Calu3 (cell line): ENCODE data around the gene XYLT2. TPM values are rescaled to one million over a fixed set of nuclear protein-coding genes. Genes with fewer than 3 reads are reported as not detected.
A peak's percentile ranks its signal among the peaks of the same experiment; 100 is the strongest.
"Not testable (repeated sequence)": the region's sequence is repeated elsewhere in the genome, so short reads cannot be mapped to it uniquely, and the experiment has no call there.

Source experiments
- Bru-seq: library from RNA; stranded (reverse); fragments of 400-500 nt; gene quantifications from one replicate; lab custom pipeline; 2021; lab: Mats Ljungman, UMichigan
- BruChase-seq, 2 experiments: library from RNA; stranded (reverse); fragments of 400-500 nt; gene quantifications; one replicate each; lab custom pipeline; 2021; lab: Mats Ljungman, UMichigan
- BruUV-seq: library from RNA; stranded (reverse); fragments of 400-500 nt; replicated peaks from 2 replicates; lab custom pipeline; 2021; lab: Mats Ljungman, UMichigan
- CTCF ChIA-PET: fragments of 300-600 bp; sonication (Branson Sonifier 250); formaldehyde crosslinking; loops from one replicate; lab custom pipeline; 2022; ENCODE audit warnings: antibody characterized with exemption; lab: Charles Lee
- DNase-seq: peaks from one replicate; pipeline ENCODE4 v3.0.0; 2022
- H3K27ac Mint-ChIP-seq: one replicate; pipeline ENCODE4 v1.8.0; 2022; ENCODE audit warnings: mixed read lengths; ENCODE audit not compliant: unreplicated experiment
- H3K27me3 Mint-ChIP-seq: one replicate; pipeline ENCODE4 v1.8.0; 2022; ENCODE audit warnings: mixed read lengths; ENCODE audit not compliant: unreplicated experiment
- H3K36me3 Mint-ChIP-seq: one replicate; pipeline ENCODE4 v1.8.0; 2022; ENCODE audit warnings: mild to moderate bottlenecking, moderate library complexity, mixed read lengths; ENCODE audit not compliant: insufficient read depth, unreplicated experiment
- H3K4me1 Mint-ChIP-seq: one replicate; pipeline ENCODE4 v1.8.0; 2022; ENCODE audit warnings: mild to moderate bottlenecking, low read depth, mixed read lengths; ENCODE audit not compliant: unreplicated experiment
- H3K4me3 Mint-ChIP-seq: one replicate; pipeline ENCODE4 v1.8.0; 2022; ENCODE audit warnings: mild to moderate bottlenecking, low read depth, moderate library complexity, mixed read lengths; ENCODE audit not compliant: unreplicated experiment
- H3K9me3 Mint-ChIP-seq: one replicate; pipeline ENCODE4 v1.8.0; 2022; ENCODE audit warnings: low read depth, mixed read lengths; ENCODE audit not compliant: unreplicated experiment
- intact Hi-C: fragments of 100-400 bp; cut with micrococcal nuclease; formaldehyde crosslinking; loops from one replicate; pipeline ENCODE4 v1.10.0; 2022; ENCODE audit not compliant: unreplicated experiment
- long read RNA-seq: library from polyadenylated mRNA; stranded (forward); transcript quantifications from one replicate; pipeline ENCODE4 v2.0.0, GENCODE V29; 2022
- total RNA-seq: library from RNA; stranded (reverse); gene quantifications from 2 replicates; pipeline ENCODE4 v1.2.3, GENCODE V29; 2022
- TF ChIP-seq, protein P1 (sequence below): fragments of 200-600 bp; IDR thresholded peaks from one replicate; pipeline ENCODE4 v1.8.0; 2022; ENCODE audit warnings: antibody characterized with exemption; ENCODE audit not compliant: unreplicated experiment

Gene XYLT2
- total RNA-seq (44.3 and 49.3 TPM in 2 replicates), Bru-seq, nascent RNA (percentile 58 among the genes with signal in this experiment), BruChase-seq, experiment 1, labeled RNA remaining after a 6-hour chase (percentile 75 among the genes with signal in this experiment), BruChase-seq, experiment 2, labeled RNA remaining after a 2-hour chase (percentile 71 among the genes with signal in this experiment)
- long read RNA-seq, transcript XYLT2-206 (1 exons, 2,174 nt) = minor isoform, 5 of 45 reads
- long read RNA-seq, transcript XYLT2-201 (11 exons, 3,507 nt) = major isoform, 29 of 45 reads
- long read RNA-seq, partial matches to known transcripts = 4 of 45 reads
- long read RNA-seq, other reads (novel, unspliced or antisense) = 7 of 45 reads

DNA sequence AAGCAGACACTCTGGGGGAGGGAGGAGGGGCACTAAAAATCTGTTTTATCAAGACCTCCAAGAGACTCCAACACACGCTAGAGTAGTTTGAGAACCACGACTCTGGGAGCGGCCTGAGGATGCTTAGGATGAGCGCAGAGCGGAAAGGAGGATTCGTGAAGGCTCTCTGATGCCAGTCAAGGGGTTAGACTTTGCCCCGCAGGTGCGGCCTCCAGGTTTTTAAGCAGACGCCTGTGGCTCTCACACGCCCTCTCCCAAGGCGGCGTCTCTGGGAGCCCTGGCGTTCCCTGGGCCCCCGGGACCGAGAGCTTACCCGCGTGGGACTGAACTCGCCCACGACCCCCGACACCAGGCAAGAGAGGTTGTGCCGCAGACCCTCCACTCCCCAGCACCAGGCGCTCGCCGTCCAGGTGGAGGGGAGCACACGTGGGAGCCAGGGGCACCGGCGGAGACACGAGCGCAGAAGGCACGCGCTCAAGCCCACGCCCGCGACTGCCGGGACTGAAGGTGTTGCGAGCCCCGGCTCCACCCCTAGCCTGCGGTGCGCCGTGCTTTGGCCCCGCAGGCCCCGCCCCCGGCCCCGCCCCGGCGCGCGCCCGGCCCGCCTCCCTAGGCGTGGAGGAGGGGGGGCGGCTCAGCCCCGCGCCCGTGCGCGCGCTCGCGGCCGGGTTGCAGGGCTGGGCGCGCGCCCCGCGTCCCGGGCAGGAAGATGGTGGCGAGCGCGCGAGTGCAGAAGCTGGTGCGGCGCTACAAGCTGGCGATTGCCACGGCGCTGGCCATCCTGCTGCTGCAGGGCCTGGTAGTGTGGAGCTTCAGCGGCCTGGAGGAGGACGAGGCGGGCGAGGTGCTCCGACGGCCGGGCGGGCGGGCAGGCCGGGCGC lies at the start of gene XYLT2:
TSS of gene XYLT2 (plus strand) at position 695 of the 881 bp plus-strand sequence. CDS start at position 710, 15 bp downstream.
- CTCF ChIA-PET = interaction anchor here (0.7 to 1.7 kb wide), 4 partner anchors 16 to 254 kb away, joined by 3 to 9 read pairs (median 4); partner anchors contain the start of gene LRRC59
- BruUV-seq = no TSS peak
- peak within 1 kb of the TSS; percentile 91 for H3K4me3 Mint-ChIP-seq

DNA sequence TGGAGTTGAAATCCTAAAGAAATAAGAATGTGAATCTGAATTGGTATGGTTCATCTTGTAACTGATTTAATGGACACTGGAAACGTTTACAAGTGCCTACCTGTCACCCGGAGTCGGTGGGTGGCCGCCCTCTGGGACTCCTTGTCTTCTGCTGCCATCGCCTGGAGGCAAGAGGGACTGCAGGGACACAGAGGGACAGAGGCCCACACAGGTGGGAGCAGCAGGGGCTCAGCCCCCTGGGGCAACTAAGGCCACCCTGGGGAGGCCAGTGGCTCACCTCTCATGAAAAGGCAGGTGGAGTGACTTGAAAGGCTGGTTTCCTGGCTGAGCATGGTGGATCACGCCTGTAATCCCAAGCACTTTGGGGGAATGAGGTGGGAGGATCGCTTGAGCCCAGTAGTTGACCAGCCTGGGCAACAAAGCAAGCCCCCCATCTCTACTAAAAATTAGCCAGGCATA lies 48.5 kb upstream of the XYLT2 start:
- CTCF ChIA-PET = interaction anchor here (0.6 to 6.7 kb wide), 7 partner anchors 20 to 246 kb away, joined by 3 to 90 read pairs (median 5); partner anchors contain the start of genes COL1A1 and TMEM92
- no peaks in the 10 kb centered on the region for H3K9me3 Mint-ChIP-seq
- no peaks in the 10 kb centered on the region for H3K36me3 Mint-ChIP-seq
- no peaks in the 10 kb centered on the region for H3K4me1 Mint-ChIP-seq
- no peak overlapping the region for H3K4me3 Mint-ChIP-seq
- TF ChIP-seq, protein P1, sequence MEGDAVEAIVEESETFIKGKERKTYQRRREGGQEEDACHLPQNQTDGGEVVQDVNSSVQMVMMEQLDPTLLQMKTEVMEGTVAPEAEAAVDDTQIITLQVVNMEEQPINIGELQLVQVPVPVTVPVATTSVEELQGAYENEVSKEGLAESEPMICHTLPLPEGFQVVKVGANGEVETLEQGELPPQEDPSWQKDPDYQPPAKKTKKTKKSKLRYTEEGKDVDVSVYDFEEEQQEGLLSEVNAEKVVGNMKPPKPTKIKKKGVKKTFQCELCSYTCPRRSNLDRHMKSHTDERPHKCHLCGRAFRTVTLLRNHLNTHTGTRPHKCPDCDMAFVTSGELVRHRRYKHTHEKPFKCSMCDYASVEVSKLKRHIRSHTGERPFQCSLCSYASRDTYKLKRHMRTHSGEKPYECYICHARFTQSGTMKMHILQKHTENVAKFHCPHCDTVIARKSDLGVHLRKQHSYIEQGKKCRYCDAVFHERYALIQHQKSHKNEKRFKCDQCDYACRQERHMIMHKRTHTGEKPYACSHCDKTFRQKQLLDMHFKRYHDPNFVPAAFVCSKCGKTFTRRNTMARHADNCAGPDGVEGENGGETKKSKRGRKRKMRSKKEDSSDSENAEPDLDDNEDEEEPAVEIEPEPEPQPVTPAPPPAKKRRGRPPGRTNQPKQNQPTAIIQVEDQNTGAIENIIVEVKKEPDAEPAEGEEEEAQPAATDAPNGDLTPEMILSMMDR = peak; percentile 99
- H3K27ac Mint-ChIP-seq = no peak overlapping the region
- H3K27me3 Mint-ChIP-seq = peaks cover 27% of the 10 kb centered on the region
- no TSS peak for BruUV-seq
- peak; percentile 94 for DNase-seq
- intact Hi-C loops = loop anchor here (1.0 to 2.0 kb wide), 3 partner anchors 25 to 203 kb away; partner anchors contain the start of gene PDK2

More for the DNA sequence above, at the start of gene XYLT2:
- H3K4me1 Mint-ChIP-seq = peaks cover 21% of the 10 kb centered on the region
- TF ChIP-seq, protein P1 = no peak
- H3K36me3 Mint-ChIP-seq = peaks cover 35% of the 10 kb centered on the region
- intact Hi-C loops = no loop called here
- no peaks in the 10 kb centered on the region for H3K27me3 Mint-ChIP-seq
- H3K9me3 Mint-ChIP-seq = no peaks in the 10 kb centered on the region
- peak; percentile 98 for DNase-seq
- peak within 1 kb of the TSS; percentile 46 for H3K27ac Mint-ChIP-seq

DNA sequence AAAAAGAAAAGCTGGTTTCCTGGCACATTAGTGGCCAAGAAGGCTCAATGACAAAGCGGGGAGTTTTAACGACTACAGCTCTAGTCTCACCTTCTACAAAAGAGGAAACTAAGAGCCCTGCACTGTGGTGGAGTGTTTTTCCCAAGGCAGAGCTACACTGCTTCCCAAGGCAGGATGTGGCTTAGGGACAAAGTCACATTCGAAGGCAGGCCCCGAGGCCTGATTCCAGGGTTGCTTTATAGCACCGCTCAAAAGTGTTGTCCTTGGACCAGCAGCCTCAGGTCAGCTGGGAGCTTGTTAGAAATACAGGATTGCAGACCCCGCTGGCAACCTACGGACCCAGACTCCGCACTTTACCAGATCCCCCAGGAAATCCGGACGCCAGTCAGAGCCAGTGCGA lies 47.9 kb upstream of the XYLT2 start:
- no peak overlapping the region for H3K27ac Mint-ChIP-seq
- TF ChIP-seq, protein P1 = no peak
- H3K36me3 Mint-ChIP-seq = no peaks in the 10 kb centered on the region
- CTCF ChIA-PET = interaction anchor here (0.6 to 6.7 kb wide), 10 partner anchors 11 to 204 kb away, joined by 3 to 90 read pairs (median 4); partner anchors contain the start of genes COL1A1 and TMEM92
- peaks cover 33% of the 10 kb centered on the region for H3K27me3 Mint-ChIP-seq
- intact Hi-C loops = no loop called here
- H3K9me3 Mint-ChIP-seq = no peaks in the 10 kb centered on the region
- no peaks in the 10 kb centered on the region for H3K4me1 Mint-ChIP-seq
- no peak for DNase-seq
- no TSS peak for BruUV-seq
- no peak overlapping the region for H3K4me3 Mint-ChIP-seq

DNA sequence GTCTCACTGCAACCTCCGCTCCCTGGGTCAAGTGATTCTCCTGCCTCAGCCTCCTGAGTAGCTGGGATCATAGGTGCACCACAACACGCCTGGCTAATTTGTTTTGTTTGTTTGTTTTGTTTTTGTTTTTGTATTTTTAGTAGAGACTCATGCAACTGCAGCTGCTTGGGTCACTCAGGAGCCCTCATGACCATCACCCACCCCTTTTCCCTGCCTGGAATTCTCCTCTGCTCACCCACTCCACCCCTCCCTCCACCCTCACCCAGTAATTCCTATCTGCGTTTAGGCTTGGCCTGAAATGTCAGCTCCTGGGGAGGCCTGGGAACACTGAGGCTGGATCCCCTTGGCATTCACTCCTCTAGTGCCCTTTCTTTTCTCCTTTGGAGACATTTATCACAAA lies 46.1 kb upstream of the XYLT2 start:
- TF ChIP-seq, protein P1 = no peak
- no peaks in the 10 kb centered on the region for H3K9me3 Mint-ChIP-seq
- intact Hi-C loops = no loop called here

DNA sequence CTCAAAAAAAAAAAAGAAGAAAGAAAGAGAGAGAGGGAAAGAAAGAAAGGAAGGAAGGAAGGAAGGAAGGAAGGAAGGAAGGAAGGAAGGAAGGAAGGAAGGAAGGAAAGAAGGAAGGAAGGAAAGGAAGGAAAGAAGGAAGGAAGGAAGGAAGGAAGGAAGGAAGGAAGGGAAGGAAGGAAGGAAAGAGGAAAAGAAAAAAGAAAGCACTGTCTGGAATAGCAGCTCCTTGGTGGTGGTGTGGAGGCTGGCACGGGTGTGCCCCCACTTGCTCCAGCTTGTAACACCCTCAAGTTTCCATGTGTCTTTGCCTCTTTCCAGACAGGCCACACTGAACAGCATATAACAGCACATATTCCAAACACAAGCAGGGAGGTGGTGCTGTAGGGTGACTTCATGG lies 45.1 kb upstream of the XYLT2 start:
- H3K9me3 Mint-ChIP-seq, DNase-seq, BruUV-seq, intact Hi-C loops, H3K36me3 Mint-ChIP-seq, H3K27ac Mint-ChIP-seq, H3K4me1 Mint-ChIP-seq, H3K4me3 Mint-ChIP-seq: not testable (repeated sequence)
- H3K27me3 Mint-ChIP-seq = peaks cover 55% of the 10 kb centered on the region
- CTCF ChIA-PET = interaction anchor here (0.7 kb wide), 1 partner anchor 100 kb away, joined by 4 read pairs; no protein-coding TSS in a partner anchor

More for the DNA sequence above, 46.1 kb upstream of the XYLT2 start:
- BruUV-seq = no TSS peak
- H3K27me3 Mint-ChIP-seq = peaks cover 45% of the 10 kb centered on the region
- H3K4me1 Mint-ChIP-seq = no peaks in the 10 kb centered on the region
- H3K4me3 Mint-ChIP-seq = no peak overlapping the region
- H3K27ac Mint-ChIP-seq = no peak overlapping the region
- no peaks in the 10 kb centered on the region for H3K36me3 Mint-ChIP-seq
- CTCF ChIA-PET = interaction anchor here (0.6 to 6.7 kb wide), 3 partner anchors 96 to 494 kb away, joined by 5 to 90 read pairs (median 8); partner anchors contain the start of gene COL1A1
- no peak for DNase-seq
